ENCODE measurements around the gene USP33. TPM values are rescaled to one million over a fixed set of nuclear protein-coding genes. Genes with fewer than 3 reads are reported as not detected.

USP33 gene
- total and polyA plus RNA-seq, 9 of the 15 experiments (the other 6 are each of a cell fraction or from before 2014, with no cell fraction given): 22.4 to 83.5 (median 44.7) TPM

DNA sequence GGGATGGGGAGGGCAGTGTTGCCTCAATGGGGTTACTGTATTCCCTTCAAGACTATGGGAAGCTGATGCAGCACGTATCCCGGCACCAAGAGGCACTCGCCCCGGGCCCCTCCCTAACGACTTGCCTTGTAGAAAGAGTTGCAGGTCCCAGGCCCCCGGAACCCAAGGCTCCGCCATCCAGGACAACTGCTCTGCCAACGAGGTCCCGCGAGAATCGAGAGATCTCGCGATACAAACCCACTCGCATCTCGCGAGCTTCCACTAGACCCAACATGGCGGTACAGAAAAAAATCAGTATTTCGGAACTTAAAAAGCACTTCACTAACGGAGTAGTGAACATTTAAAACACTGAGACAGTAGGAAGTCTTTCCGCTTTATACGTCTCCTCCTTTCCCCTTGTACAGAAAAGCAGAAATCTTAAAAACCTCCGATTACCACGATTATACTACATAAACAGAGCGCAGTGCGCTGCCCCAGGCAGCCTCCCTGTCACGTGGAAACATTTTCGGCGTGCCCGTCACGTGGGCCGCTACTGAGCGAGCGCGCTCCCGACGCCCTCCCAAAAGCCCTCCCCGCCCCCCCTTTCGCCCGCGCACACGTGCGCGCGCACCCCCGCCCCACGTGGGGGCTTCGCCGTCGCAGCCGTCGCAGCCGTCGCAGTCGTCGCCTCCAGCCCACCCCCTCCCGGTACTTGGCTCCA, 77.0 kb downstream of the USP33 start, which contains the start of gene ZZZ3 (continued):
- TF ChIP-seq AFF4 (CRISPR knock-in tag; IDR thresholded peaks at IDR 0.05): peak; percentile 65
- no peak for TF ChIP-seq STAG1 (CRISPR knock-in tag; IDR thresholded peaks at IDR 0.05; ENCODE audit: borderline replicate concordance)
- peak; percentile 0 to 75; a peak in 1 of 4 replicates for TF ChIP-seq SIN3A (IDR thresholded peaks at IDR 0.05; ENCODE audit: borderline replicate concordance in 2 of 2, control insufficient read depth in 1 of 2, low read depth in 2 of 2, low read length in 2 of 2)
- TF ChIP-seq FOXK2 (conservative IDR thresholded peaks at IDR 0.05 in 1 of 2, IDR thresholded peaks at IDR 0.05 in 1 of 2; ENCODE audit: low read depth in 2 of 2): peak; percentile 90 to 94
- peak; percentile 77 for TF ChIP-seq POLR2B (IDR thresholded peaks at IDR 0.05; ENCODE audit: low read depth, partially characterized antibody)
- peak; percentile 42; the same call in 1 of the 2 replicates for TF ChIP-seq ATF4 (CRISPR knock-in tag; IDR thresholded peaks at IDR 0.05)
- TF ChIP-seq TCF3 (CRISPR knock-in tag; IDR thresholded peaks at IDR 0.05): 0 out of 2 replicates have a peak, but pooled peaks have one; percentile 10
- peak; percentile 42 for TF ChIP-seq RBBP5 (IDR thresholded peaks at IDR 0.05; ENCODE audit: borderline replicate concordance, insufficient read depth, low read length, poor library complexity, severe bottlenecking)
- TF ChIP-seq, protein P1, sequence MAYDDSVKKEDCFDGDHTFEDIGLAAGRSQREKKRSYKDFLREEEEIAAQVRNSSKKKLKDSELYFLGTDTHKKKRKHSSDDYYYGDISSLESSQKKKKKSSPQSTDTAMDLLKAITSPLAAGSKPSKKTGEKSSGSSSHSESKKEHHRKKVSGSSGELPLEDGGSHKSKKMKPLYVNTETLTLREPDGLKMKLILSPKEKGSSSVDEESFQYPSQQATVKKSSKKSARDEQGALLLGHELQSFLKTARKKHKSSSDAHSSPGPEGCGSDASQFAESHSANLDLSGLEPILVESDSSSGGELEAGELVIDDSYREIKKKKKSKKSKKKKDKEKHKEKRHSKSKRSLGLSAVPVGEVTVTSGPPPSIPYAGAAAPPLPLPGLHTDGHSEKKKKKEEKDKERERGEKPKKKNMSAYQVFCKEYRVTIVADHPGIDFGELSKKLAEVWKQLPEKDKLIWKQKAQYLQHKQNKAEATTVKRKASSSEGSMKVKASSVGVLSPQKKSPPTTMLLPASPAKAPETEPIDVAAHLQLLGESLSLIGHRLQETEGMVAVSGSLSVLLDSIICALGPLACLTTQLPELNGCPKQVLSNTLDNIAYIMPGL (CRISPR knock-in tag; IDR thresholded peaks at IDR 0.05): no peak
- peak; percentile 99 for TF ChIP-seq ZHX1 (conservative IDR thresholded peaks at IDR 0.05; ENCODE audit: low read length)
- peak; percentile 95 for TF ChIP-seq MYC (IDR thresholded peaks at IDR 0.05; ENCODE audit: low read depth, low read length)
- peak; percentile 87; the same call in 1 of the 2 replicates for TF ChIP-seq MYC (CRISPR knock-in tag; IDR thresholded peaks at IDR 0.05; ENCODE audit: borderline replicate concordance, low read depth)
- peak; percentile 17 for TF ChIP-seq CREB1 (IDR thresholded peaks at IDR 0.05)
- TF ChIP-seq CREB1 (CRISPR knock-in tag; IDR thresholded peaks at IDR 0.05): no peak; the same call in 1 of the 2 replicates
- 0 out of 2 replicates have a peak, but pooled peaks have one; percentile 46 for TF ChIP-seq ATF7 (IDR thresholded peaks at IDR 0.05)
- TF ChIP-seq CBFA2T2 (conservative IDR thresholded peaks at IDR 0.05): peak; percentile 80
- no peak for TF ChIP-seq ADNP (tag; IDR thresholded peaks at IDR 0.05)
